BLaER1 treated with 17β-estradiol and CSF1 and Interleukin-3, amounts not matched to agents 10 nM and 100 nM (cell line): Measurements from ENCODE around the gene SLC11A1.

ENCODE experiments used
- H3K27ac ChIP-seq, 11 experiments: shearing (Covaris generic); formaldehyde crosslinking; 2 replicates each; pipeline ENCODE4 v1.8.1; 2022
- H3K27me3 ChIP-seq, 11 experiments: shearing (Covaris generic); formaldehyde crosslinking; 2 replicates each; pipeline ENCODE4 v1.8.1; 2022
- H3K36me3 ChIP-seq, 11 experiments: shearing (Covaris generic); formaldehyde crosslinking; 2 replicates each; pipeline ENCODE4 v1.8.1; 2022
- H3K4me1 ChIP-seq, 10 experiments: shearing (Covaris generic); formaldehyde crosslinking; 2 replicates each; pipeline ENCODE4 v1.8.1; 2022
- H3K4me2 ChIP-seq, 11 experiments: shearing (Covaris generic); formaldehyde crosslinking; 2 replicates each; pipeline ENCODE4 v1.8.1; 2022
- H3K4me3 ChIP-seq, 10 experiments: shearing (Covaris generic); formaldehyde crosslinking; 2 replicates each; pipeline ENCODE4 v1.8.1; 2022
- H3K9ac ChIP-seq, 11 experiments: shearing (Covaris generic); formaldehyde crosslinking; 2 replicates each; pipeline ENCODE4 v1.8.1; 2022
- H3K9me3 ChIP-seq, 11 experiments: shearing (Covaris generic); formaldehyde crosslinking; replicated peaks in 1 of 11; 2 replicates each; pipeline ENCODE4 v1.8.1; 2022
- H4K20me1 ChIP-seq, 11 experiments: shearing (Covaris generic); formaldehyde crosslinking; 2 replicates each; pipeline ENCODE4 v1.8.1; 2022
- Cebpa-rat ChIP-seq, 11 experiments: shearing (Covaris generic); IDR thresholded peaks; 2 replicates each; pipeline ENCODE4 v1.8.1; 2022

Gene SLC11A1

DNA sequence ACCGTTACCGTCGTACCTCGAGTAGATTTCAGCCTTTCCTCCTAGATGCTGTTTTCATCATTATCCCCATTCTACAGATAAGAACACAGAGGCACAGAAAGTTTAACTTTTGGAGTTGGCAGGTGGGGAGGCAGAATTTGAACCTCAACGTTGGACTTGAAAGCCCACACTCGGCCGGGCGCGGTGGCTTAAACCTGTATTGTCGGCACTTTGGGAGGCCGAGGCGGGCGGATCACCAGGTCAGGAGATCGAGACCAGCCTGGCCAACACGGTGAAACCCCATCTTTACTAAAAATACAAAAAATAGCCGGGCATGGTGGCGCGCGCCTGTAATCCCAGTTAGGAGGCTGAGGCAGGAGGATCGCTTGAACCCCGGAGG, 13.9 kb upstream of the SLC11A1 start:
- H3K4me1 ChIP-seq, result peaks cover 68 to 99% (median 92%) of the 10 kb centered on the region in 10 experiments
- H3K4me3 ChIP-seq, result peak overlapping the region; percentile 43 to 72 (median 63)
- TF ChIP-seq Cebpa-rat (IDR thresholded peaks at IDR 0.05), result no peak
- no peaks in the 10 kb centered on the region for H3K27me3 ChIP-seq
- peak overlapping the region; percentile 84 to 99 (median 90) for H3K4me2 ChIP-seq
- peak overlapping the region; percentile 82 to 96 (median 85) for H3K9ac ChIP-seq
- H3K27ac ChIP-seq, result peak overlapping the region; percentile 90 to 99 (median 92)
- peaks cover 0 to 5% (median 0%) of the 10 kb centered on the region in 11 experiments; a peak in 2 of 22 replicates for H3K36me3 ChIP-seq
- H4K20me1 ChIP-seq, result no peaks in the 10 kb centered on the region
- H3K9me3 ChIP-seq, result peaks cover 0 to 8% (median 7%) of the 10 kb centered on the region in 11 experiments; a peak in 16 of 22 replicates

GRCh38 chr2:218368621-218369153, 13.4 kb upstream of the SLC11A1 start:
- Histone ChIP-seq H3K27me3 (no peaks in the 10 kb centered on the region), H3K9ac (peak overlapping the region; percentile 82 to 96 (median 85)), H3K27ac (peak overlapping the region; percentile 90 to 99 (median 92)), H3K9me3 (peaks cover 0 to 8% (median 7%) of the 10 kb centered on the region in 11 experiments; a peak in 16 of 22 replicates), H3K36me3 (peaks cover 0 to 5% (median 0%) of the 10 kb centered on the region in 11 experiments; a peak in 2 of 22 replicates), H3K4me3 (peak overlapping the region; percentile 43 to 72 (median 63); a peak in 19 of 20 replicates), H3K4me2 (peak overlapping the region; percentile 84 to 99 (median 90)), H4K20me1 (no peaks in the 10 kb centered on the region), H3K4me1 (peaks cover 69 to 99% (median 92%) of the 10 kb centered on the region in 10 experiments)
- peak in 2 of 11 experiments; percentile 11 to 19; a peak in 1 of 22 replicates for TF ChIP-seq Cebpa-rat (IDR thresholded peaks at IDR 0.05)

GRCh38 chr2:218369330-218369729, 12.7 kb upstream of the SLC11A1 start:
- no peak for TF ChIP-seq Cebpa-rat (IDR thresholded peaks at IDR 0.05)
- H3K4me2 ChIP-seq, result peak overlapping the region; percentile 84 to 99 (median 90)
- H3K36me3 ChIP-seq, result peaks cover 0 to 5% (median 0%) of the 10 kb centered on the region in 11 experiments; a peak in 2 of 22 replicates
- no peaks in the 10 kb centered on the region for H4K20me1 ChIP-seq
- H3K27me3 ChIP-seq, result no peaks in the 10 kb centered on the region
- H3K4me3 ChIP-seq, result peak overlapping the region in 8 of 10 experiments; percentile 43 to 72 (median 63); a peak in 14 of 20 replicates
- peak overlapping the region; percentile 90 to 99 (median 92) for H3K27ac ChIP-seq
- H3K9me3 ChIP-seq, result peaks cover 0 to 8% (median 7%) of the 10 kb centered on the region in 11 experiments; a peak in 16 of 22 replicates
- peaks cover 69 to 99% (median 92%) of the 10 kb centered on the region in 10 experiments for H3K4me1 ChIP-seq
- peak overlapping the region; percentile 82 to 96 (median 85) for H3K9ac ChIP-seq

DNA sequence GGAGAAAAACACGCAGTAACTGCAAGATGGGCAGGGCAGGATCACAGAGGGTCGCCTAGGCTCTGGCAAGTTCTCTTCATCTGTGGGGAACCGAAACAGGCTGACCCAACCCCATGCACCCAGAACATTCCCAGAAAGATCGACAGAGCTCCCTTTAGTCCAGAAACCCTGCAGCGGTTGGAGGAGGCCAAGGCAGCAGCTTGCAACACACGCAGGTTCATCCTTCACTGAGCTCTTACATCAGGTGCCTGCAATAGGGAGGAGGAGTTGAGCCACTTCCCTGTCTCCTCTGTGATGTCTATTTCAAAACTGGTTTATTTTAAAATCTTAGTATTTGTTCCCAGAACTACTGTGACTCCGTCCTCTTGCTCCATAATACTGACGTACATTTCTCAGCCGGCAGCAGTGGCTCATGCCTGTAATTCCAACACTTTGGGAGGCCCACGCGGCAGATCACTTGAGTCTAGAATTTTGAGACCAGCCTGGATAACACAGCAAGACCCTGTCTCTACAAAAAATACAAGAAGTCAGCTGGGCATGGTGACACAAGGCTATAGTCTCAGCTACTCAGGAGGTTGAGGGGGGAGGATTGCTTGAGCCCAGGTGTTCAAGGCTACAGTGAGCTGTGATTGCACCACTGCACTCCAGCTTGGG, 11.5 kb upstream of the SLC11A1 start:
- H3K4me1 ChIP-seq, result peaks cover 69 to 96% (median 87%) of the 10 kb centered on the region in 10 experiments
- peaks cover 0 to 8% (median 7%) of the 10 kb centered on the region in 11 experiments; a peak in 16 of 22 replicates for H3K9me3 ChIP-seq
- H3K27ac ChIP-seq, result peak overlapping the region; percentile 90 to 99 (median 92)
- H3K4me3 ChIP-seq, result peak overlapping the region in 6 of 10 experiments; percentile 15 to 66 (median 41); a peak in 7 of 20 replicates
- H4K20me1 ChIP-seq, result no peaks in the 10 kb centered on the region
- peak; percentile 96 to 100 (median 100) for TF ChIP-seq Cebpa-rat (IDR thresholded peaks at IDR 0.05)
- no peaks in the 10 kb centered on the region for H3K27me3 ChIP-seq
- H3K4me2 ChIP-seq, result peak overlapping the region; percentile 84 to 99 (median 90)
- H3K36me3 ChIP-seq, result peaks cover 0 to 5% (median 0%) of the 10 kb centered on the region in 11 experiments; a peak in 2 of 22 replicates
- H3K9ac ChIP-seq, result peak overlapping the region; percentile 82 to 96 (median 85)

- Histone ChIP-seq H3K27ac (peak overlapping the region; percentile 90 to 99 (median 92)), H3K4me2 (peak overlapping the region; percentile 84 to 99 (median 90)), H3K9me3 (peaks cover 0 to 2% (median 1%) of the 10 kb centered on the region in 11 experiments; a peak in 14 of 22 replicates), H3K27me3 (no peaks in the 10 kb centered on the region), H3K4me3 (no peak overlapping the region), H3K36me3 (no peaks in the 10 kb centered on the region), H3K9ac (peak overlapping the region; percentile 82 to 96 (median 85)), H4K20me1 (no peaks in the 10 kb centered on the region), H3K4me1 (peaks cover 67 to 91% (median 75%) of the 10 kb centered on the region in 10 experiments)
- TF ChIP-seq Cebpa-rat (IDR thresholded peaks at IDR 0.05), result no peak
These were observed 10.1 kb upstream of the SLC11A1 start for GRCh38 chr2:218371983-218372350.

GRCh38 chr2:218374795-218375194, 7.3 kb upstream of the SLC11A1 start:
- no peaks in the 10 kb centered on the region for H3K27me3 ChIP-seq
- TF ChIP-seq Cebpa-rat (IDR thresholded peaks at IDR 0.05), result no peak
- peaks cover 39 to 94% (median 56%) of the 10 kb centered on the region in 10 experiments for H3K4me1 ChIP-seq
- H4K20me1 ChIP-seq, result no peaks in the 10 kb centered on the region
- H3K9ac ChIP-seq, result no peak overlapping the region
- H3K27ac ChIP-seq, result peak overlapping the region in 3 of 11 experiments; percentile 14 to 39 (median 24); a peak in 4 of 22 replicates
- no peaks in the 10 kb centered on the region for H3K36me3 ChIP-seq
- no peaks in the 10 kb centered on the region for H3K9me3 ChIP-seq
- no peak overlapping the region for H3K4me3 ChIP-seq
- H3K4me2 ChIP-seq, result peak overlapping the region in 3 of 11 experiments; percentile 13 to 30 (median 26); a peak in 4 of 22 replicates

GRCh38 chr2:218375212-218375611, 6.9 kb upstream of the SLC11A1 start:
- no peaks in the 10 kb centered on the region for H4K20me1 ChIP-seq
- H3K9ac ChIP-seq, result no peak overlapping the region
- H3K4me2 ChIP-seq, result peak overlapping the region in 3 of 11 experiments; percentile 13 to 30 (median 23); a peak in 4 of 22 replicates
- no peak for TF ChIP-seq Cebpa-rat (IDR thresholded peaks at IDR 0.05)
- no peaks in the 10 kb centered on the region for H3K9me3 ChIP-seq
- no peaks in the 10 kb centered on the region for H3K36me3 ChIP-seq
- H3K27ac ChIP-seq, result peak overlapping the region in 3 of 11 experiments; percentile 3 to 39 (median 8); a peak in 5 of 22 replicates
- no peak overlapping the region for H3K4me3 ChIP-seq
- no peaks in the 10 kb centered on the region for H3K27me3 ChIP-seq
- peaks cover 35 to 94% (median 52%) of the 10 kb centered on the region in 10 experiments for H3K4me1 ChIP-seq

- Histone ChIP-seq H3K27ac (peak overlapping the region in 4 of 11 experiments; percentile 33 to 56 (median 52); a peak in 8 of 22 replicates), H3K36me3 (no peaks in the 10 kb centered on the region), H3K4me2 (peak overlapping the region in 5 of 11 experiments; percentile 11 to 45 (median 31); a peak in 9 of 22 replicates), H4K20me1 (no peaks in the 10 kb centered on the region), H3K4me3 (no peak overlapping the region), H3K9ac (no peak overlapping the region), H3K27me3 (no peaks in the 10 kb centered on the region), H3K4me1 (peaks cover 17 to 87% (median 38%) of the 10 kb centered on the region in 10 experiments), H3K9me3 (no peaks in the 10 kb centered on the region)
- TF ChIP-seq Cebpa-rat (IDR thresholded peaks at IDR 0.05), result peak in 5 of 11 experiments; percentile 17 to 30 (median 23); a peak in 4 of 22 replicates
These were observed 4.0 kb upstream of the SLC11A1 start for GRCh38 chr2:218378053-218378452.
